WTC11 (cell line): ENCODE measurements around the gene AQP12A. TPM values are rescaled to one million over a fixed set of nuclear protein-coding genes. Genes with fewer than 3 reads are reported as not detected.

Source experiments
- ATAC-seq: fragments of 200-7000 bp; cut with Tn5 transposase; 2 replicates; pipeline ENCODE4 v1.10.0; 2021; ENCODE audit warnings: mild to moderate bottlenecking, moderate library complexity
- CTCF ChIA-PET: fragments of 300-600 bp; sonication (Branson Sonifier 250); formaldehyde crosslinking; loops from one replicate; lab custom pipeline; 2021; ENCODE audit warnings: antibody characterized with exemption; lab: Charles Lee
- POLR2A ChIA-PET: fragments of 350-600 bp; sonication (Branson Sonifier 250); formaldehyde crosslinking; loops from one replicate; lab custom pipeline; 2021; ENCODE audit warnings: antibody characterized with exemption; lab: Charles Lee
- DNase-seq: peaks from one replicate; pipeline ENCODE4 v3.0.0; 2021; ENCODE audit warnings: low spot score
- H3K27ac Mint-ChIP-seq: 2 replicates; pipeline ENCODE4 v1.8.0; 2021; ENCODE audit warnings: mixed read lengths
- H3K27me3 Mint-ChIP-seq: 2 replicates; pipeline ENCODE4 v1.8.0; 2021; ENCODE audit warnings: low read depth, mild to moderate bottlenecking, moderate library complexity, mixed read lengths
- H3K36me3 Mint-ChIP-seq: 2 replicates; pipeline ENCODE4 v1.8.0; 2021; ENCODE audit warnings: mixed read lengths
- H3K4me1 Mint-ChIP-seq: 2 replicates; pipeline ENCODE4 v1.8.0; 2022; ENCODE audit warnings: mixed read lengths
- H3K4me3 Mint-ChIP-seq: 2 replicates; pipeline ENCODE4 v1.8.0; 2021; ENCODE audit warnings: mild to moderate bottlenecking, moderate library complexity, mixed read lengths
- H3K9me3 Mint-ChIP-seq: 2 replicates; pipeline ENCODE4 v1.8.0; 2021; ENCODE audit warnings: mixed read lengths
- CREM ChIP-seq: sonication (generic); formaldehyde crosslinking; IDR thresholded peaks from 2 replicates; pipeline ENCODE4 v1.8.1; 2022; ENCODE audit warnings: mild to moderate bottlenecking, missing genetic modification reagents, moderate library complexity
- ELF4 ChIP-seq: sonication (generic); formaldehyde crosslinking; IDR thresholded peaks from 2 replicates; pipeline ENCODE4 v1.8.1; 2022; ENCODE audit warnings: low read depth, mild to moderate bottlenecking, moderate library complexity, missing genetic modification reagents
- ETV6 ChIP-seq: sonication (generic); formaldehyde crosslinking; IDR thresholded peaks from 2 replicates; pipeline ENCODE4 v1.8.1; 2022; ENCODE audit warnings: mild to moderate bottlenecking, missing genetic modification reagents
- GRHL2 ChIP-seq: fragments of 250-450 bp; sonication (Bioruptor Pico); IDR thresholded peaks from 2 replicates; pipeline ENCODE4 v1.8.0; 2022; ENCODE audit warnings: mild to moderate bottlenecking, moderate library complexity; ENCODE audit not compliant: insufficient replicate concordance, severe bottlenecking
- IRF1 ChIP-seq: sonication (generic); formaldehyde crosslinking; IDR thresholded peaks from 2 replicates; pipeline ENCODE4 v1.8.0; 2023; ENCODE audit warnings: missing genetic modification reagents
- IRF2 ChIP-seq: sonication (generic); formaldehyde crosslinking; IDR thresholded peaks from 2 replicates; pipeline ENCODE4 v1.8.0; 2022; ENCODE audit warnings: low read depth, missing genetic modification reagents, borderline replicate concordance
- JUN ChIP-seq: sonication (generic); formaldehyde crosslinking; IDR thresholded peaks from 2 replicates; pipeline ENCODE4 v1.8.0; 2023; ENCODE audit warnings: mild to moderate bottlenecking, missing genetic modification reagents
- KAT7 ChIP-seq: sonication (generic); formaldehyde crosslinking; IDR thresholded peaks from 2 replicates; pipeline ENCODE4 v1.8.1; 2023; ENCODE audit warnings: missing genetic modification reagents, mild to moderate bottlenecking, borderline replicate concordance
- NFATC4 ChIP-seq: fragments of 250-450 bp; sonication (Bioruptor Pico); IDR thresholded peaks from 2 replicates; pipeline ENCODE4 v1.9.0; 2021; ENCODE audit warnings: mild to moderate bottlenecking
- RELA ChIP-seq: sonication (generic); formaldehyde crosslinking; IDR thresholded peaks from 2 replicates; pipeline ENCODE4 v1.8.1; 2022; ENCODE audit warnings: missing genetic modification reagents, mild to moderate bottlenecking, borderline replicate concordance
- RORB ChIP-seq: fragments of 250-450 bp; sonication (Bioruptor Pico); IDR thresholded peaks from 2 replicates; pipeline ENCODE4 v1.9.0; 2021; ENCODE audit warnings: mild to moderate bottlenecking
- ZNF121 ChIP-seq: sonication (generic); formaldehyde crosslinking; IDR thresholded peaks from 2 replicates; pipeline ENCODE4 v1.8.0; 2023; ENCODE audit warnings: missing genetic modification reagents
- ZNF317 ChIP-seq: sonication (generic); formaldehyde crosslinking; IDR thresholded peaks from 2 replicates; pipeline ENCODE4 v1.8.1; 2023; ENCODE audit warnings: low read depth, mild to moderate bottlenecking, moderate library complexity, missing genetic modification reagents, borderline replicate concordance
- ZNF423 ChIP-seq: fragments of 250-450 bp; sonication (Bioruptor Pico); IDR thresholded peaks from 2 replicates; pipeline ENCODE4 v2.1.2; 2022; ENCODE audit warnings: mild to moderate bottlenecking, moderate library complexity
- ZNF425 ChIP-seq: fragments of 250-450 bp; sonication (Bioruptor Pico); conservative IDR thresholded peaks from 2 replicates; pipeline ENCODE4 v1.9.0; 2021; ENCODE audit warnings: mild to moderate bottlenecking
- total RNA-seq: library from RNA; stranded (reverse); gene quantifications from 3 replicates; pipeline ENCODE4 v1.2.3, GENCODE V29; 2021
- TF ChIP-seq, protein P1 (sequence below): sonication (generic); formaldehyde crosslinking; conservative IDR thresholded peaks from 2 replicates; pipeline ENCODE4 v1.8.1; 2023; ENCODE audit warnings: mild to moderate bottlenecking, low read depth, missing genetic modification reagents, moderate library complexity
- TF ChIP-seq, protein P2 (sequence below): sonication (generic); formaldehyde crosslinking; IDR thresholded peaks from 2 replicates; pipeline ENCODE4 v1.8.0; 2022; ENCODE audit warnings: mild to moderate bottlenecking, missing genetic modification reagents
- TF ChIP-seq, protein P3 (sequence below): sonication (generic); formaldehyde crosslinking; IDR thresholded peaks from 2 replicates; pipeline ENCODE4 v1.8.1; 2023; ENCODE audit warnings: mild to moderate bottlenecking, missing genetic modification reagents, moderate library complexity

Gene AQP12A
- total RNA-seq, 1 experiment from 2014 or later = not detected

DNA sequence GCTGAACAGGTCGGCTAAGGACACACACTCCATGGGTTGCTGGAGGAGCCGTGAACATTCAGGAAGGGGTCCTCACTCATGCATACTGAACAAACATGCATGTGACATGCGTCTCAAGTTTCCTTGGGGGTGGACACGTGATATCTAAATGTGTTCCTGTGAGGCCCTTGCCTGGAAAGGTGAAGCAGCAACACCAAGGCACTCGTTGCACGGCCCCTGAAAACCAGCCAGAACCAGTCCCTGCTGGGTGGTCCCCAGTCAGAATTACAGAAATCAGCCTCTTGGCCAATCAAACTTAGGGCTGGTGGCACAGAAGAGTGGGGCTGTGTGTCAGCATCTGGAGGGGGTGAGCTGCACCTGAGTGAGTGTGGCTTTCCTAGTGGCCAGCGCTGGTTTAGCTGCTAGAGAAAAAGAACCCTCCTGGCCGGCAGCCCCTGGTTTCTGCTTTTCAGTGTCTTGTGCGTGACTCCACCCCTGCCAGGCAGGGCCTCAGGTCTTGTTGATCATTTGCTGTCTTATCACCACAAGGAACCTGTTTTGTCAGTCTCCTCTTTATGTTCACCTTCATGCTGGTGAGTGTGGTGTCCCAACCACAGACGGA lies 5.8 kb upstream of the AQP12A start:
- Mint-ChIP-seq H3K4me3 (no peak overlapping the region), H3K27me3 (peaks cover 3% of the 10 kb centered on the region; the same call in 1 of the 2 replicates), H3K27ac (0 out of 2 replicates have a peak overlapping the region, but pooled peaks have one; percentile 26), H3K36me3 (no peaks in the 10 kb centered on the region), H3K4me1 (no peaks in the 10 kb centered on the region), H3K9me3 (no peaks in the 10 kb centered on the region)
- ChIA-PET CTCF (interaction anchor here (1.3 to 1.9 kb wide), 4 partner anchors 37 to 229 kb away, joined by 3 to 6 read pairs (median 4); no protein-coding TSS in a partner anchor), POLR2A (no interaction called here)
- no peak for DNase-seq
- TF ChIP-seq RORB (CRISPR knock-in tag) = no peak
- TF ChIP-seq, protein P1, sequence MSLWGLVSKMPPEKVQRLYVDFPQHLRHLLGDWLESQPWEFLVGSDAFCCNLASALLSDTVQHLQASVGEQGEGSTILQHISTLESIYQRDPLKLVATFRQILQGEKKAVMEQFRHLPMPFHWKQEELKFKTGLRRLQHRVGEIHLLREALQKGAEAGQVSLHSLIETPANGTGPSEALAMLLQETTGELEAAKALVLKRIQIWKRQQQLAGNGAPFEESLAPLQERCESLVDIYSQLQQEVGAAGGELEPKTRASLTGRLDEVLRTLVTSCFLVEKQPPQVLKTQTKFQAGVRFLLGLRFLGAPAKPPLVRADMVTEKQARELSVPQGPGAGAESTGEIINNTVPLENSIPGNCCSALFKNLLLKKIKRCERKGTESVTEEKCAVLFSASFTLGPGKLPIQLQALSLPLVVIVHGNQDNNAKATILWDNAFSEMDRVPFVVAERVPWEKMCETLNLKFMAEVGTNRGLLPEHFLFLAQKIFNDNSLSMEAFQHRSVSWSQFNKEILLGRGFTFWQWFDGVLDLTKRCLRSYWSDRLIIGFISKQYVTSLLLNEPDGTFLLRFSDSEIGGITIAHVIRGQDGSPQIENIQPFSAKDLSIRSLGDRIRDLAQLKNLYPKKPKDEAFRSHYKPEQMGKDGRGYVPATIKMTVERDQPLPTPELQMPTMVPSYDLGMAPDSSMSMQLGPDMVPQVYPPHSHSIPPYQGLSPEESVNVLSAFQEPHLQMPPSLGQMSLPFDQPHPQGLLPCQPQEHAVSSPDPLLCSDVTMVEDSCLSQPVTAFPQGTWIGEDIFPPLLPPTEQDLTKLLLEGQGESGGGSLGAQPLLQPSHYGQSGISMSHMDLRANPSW (CRISPR knock-in tag) = no peak
- no peak for TF ChIP-seq IRF1 (CRISPR knock-in tag)
- TF ChIP-seq ETV6 (CRISPR knock-in tag) = no peak
- TF ChIP-seq, protein P2, sequence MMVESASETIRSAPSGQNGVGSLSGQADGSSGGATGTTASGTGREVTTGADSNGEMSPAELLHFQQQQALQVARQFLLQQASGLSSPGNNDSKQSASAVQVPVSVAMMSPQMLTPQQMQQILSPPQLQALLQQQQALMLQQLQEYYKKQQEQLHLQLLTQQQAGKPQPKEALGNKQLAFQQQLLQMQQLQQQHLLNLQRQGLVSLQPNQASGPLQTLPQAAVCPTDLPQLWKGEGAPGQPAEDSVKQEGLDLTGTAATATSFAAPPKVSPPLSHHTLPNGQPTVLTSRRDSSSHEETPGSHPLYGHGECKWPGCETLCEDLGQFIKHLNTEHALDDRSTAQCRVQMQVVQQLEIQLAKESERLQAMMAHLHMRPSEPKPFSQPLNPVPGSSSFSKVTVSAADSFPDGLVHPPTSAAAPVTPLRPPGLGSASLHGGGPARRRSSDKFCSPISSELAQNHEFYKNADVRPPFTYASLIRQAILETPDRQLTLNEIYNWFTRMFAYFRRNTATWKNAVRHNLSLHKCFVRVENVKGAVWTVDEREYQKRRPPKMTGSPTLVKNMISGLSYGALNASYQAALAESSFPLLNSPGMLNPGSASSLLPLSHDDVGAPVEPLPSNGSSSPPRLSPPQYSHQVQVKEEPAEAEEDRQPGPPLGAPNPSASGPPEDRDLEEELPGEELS (CRISPR knock-in tag) = no peak
- peak; percentile 60 for ATAC-seq

- POLR2A ChIA-PET = no interaction called here
- H3K27ac Mint-ChIP-seq = 0 out of 2 replicates have a peak overlapping the region, but pooled peaks have one; percentile 26
Observed at GRCh38 chr2:240686460-240686859, 5.2 kb upstream of the AQP12A start.

DNA sequence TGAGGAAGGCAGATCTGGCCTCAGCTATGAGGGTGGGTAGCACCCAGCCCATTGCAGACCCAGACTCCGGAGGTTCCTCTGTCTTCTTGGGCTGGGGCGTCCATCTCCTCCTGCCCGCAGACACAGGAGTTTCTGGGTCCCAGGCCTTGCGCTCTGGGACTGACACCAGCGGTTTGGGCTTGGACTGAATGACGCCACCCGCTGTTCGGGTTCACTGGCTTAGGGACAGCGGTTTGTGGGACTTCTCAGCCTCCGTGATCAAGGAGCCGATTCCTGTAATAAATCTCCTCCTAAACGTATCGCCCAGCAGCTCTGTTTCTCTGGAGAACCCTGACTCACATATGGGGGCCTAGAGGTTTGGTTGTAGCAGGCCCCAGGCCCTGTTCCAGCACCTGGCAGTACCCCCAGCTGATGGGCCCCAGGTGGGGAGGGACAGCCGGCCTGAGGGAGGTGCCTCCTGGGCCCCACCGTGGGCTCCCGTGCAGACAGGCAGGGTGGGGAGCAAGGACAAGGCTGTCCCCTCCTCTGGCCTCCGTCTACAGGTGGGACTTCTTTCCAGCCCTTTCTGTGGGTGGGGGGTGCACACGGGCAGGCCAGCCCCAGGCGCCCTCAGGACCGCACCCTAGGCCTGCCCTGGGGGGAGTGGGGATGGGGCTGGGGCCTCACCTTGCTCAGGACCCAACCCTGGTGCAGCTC lies 4.5 kb upstream of the AQP12A start:
- no peaks in the 10 kb centered on the region for H3K4me1 Mint-ChIP-seq
- H3K27ac Mint-ChIP-seq = no peak overlapping the region
- no peak overlapping the region for H3K4me3 Mint-ChIP-seq
- DNase-seq (no peak), ATAC-seq (no peak)
- ChIA-PET POLR2A (no interaction called here), CTCF (interaction anchor here (0.7 to 1.9 kb wide), 3 partner anchors 38 to 173 kb away, joined by 4 to 6 read pairs (median 5); no protein-coding TSS in a partner anchor)
- H3K27me3 Mint-ChIP-seq = peaks cover 3% of the 10 kb centered on the region; the same call in 1 of the 2 replicates
- H3K36me3 Mint-ChIP-seq = no peaks in the 10 kb centered on the region
- H3K9me3 Mint-ChIP-seq = no peaks in the 10 kb centered on the region
- TF ChIP-seq ZNF121 (CRISPR knock-in tag) (no peak), ELF4 (CRISPR knock-in tag) (no peak), NFATC4 (CRISPR knock-in tag) (no peak), ZNF317 (no peak), CREM (CRISPR knock-in tag) (no peak), KAT7 (CRISPR knock-in tag) (no peak)
- TF ChIP-seq, protein P3, sequence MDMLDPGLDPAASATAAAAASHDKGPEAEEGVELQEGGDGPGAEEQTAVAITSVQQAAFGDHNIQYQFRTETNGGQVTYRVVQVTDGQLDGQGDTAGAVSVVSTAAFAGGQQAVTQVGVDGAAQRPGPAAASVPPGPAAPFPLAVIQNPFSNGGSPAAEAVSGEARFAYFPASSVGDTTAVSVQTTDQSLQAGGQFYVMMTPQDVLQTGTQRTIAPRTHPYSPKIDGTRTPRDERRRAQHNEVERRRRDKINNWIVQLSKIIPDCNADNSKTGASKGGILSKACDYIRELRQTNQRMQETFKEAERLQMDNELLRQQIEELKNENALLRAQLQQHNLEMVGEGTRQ (CRISPR knock-in tag) = no peak
- TF ChIP-seq, protein P1 (CRISPR knock-in tag) = no peak

More at GRCh38 chr2:240686460-240686859, 5.2 kb upstream of the AQP12A start:
- Mint-ChIP-seq H3K4me1 (no peaks in the 10 kb centered on the region), H3K4me3 (no peak overlapping the region), H3K36me3 (no peaks in the 10 kb centered on the region), H3K27me3 (peaks cover 3% of the 10 kb centered on the region; the same call in 1 of the 2 replicates), H3K9me3 (no peaks in the 10 kb centered on the region)
- TF ChIP-seq IRF2 (CRISPR knock-in tag) (no peak), JUN (CRISPR knock-in tag) (no peak), ZNF423 (CRISPR knock-in tag) (no peak), GRHL2 (no peak), ZNF121 (CRISPR knock-in tag) (no peak), RELA (CRISPR knock-in tag) (no peak), ZNF425 (CRISPR knock-in tag) (no peak), CREM (CRISPR knock-in tag) (no peak)
- CTCF ChIA-PET = interaction anchor here (0.7 to 1.9 kb wide), 5 partner anchors 37 to 228 kb away, joined by 3 to 6 read pairs (median 4); no protein-coding TSS in a partner anchor
- no peak for DNase-seq
- ATAC-seq = no peak
